GM10266 (cell line): ENCODE measurements around the gene PNKP.
"Not testable (repeated sequence)": the region's sequence is repeated elsewhere in the genome, so short reads cannot be mapped to it uniquely, and the experiment has no call there.

Experiments used
- DNase-seq: peaks from one replicate; pipeline ENCODE4 v3.0.0; 2012; ENCODE audit errors: extremely low spot score
- CTCF ChIP-seq: IDR thresholded peaks from 2 replicates; pipeline ENCODE4 v1.5.1; 2012; ENCODE audit warnings: mild to moderate bottlenecking, low read depth; ENCODE audit not compliant: control insufficient read depth, insufficient read depth; ENCODE audit errors: missing control alignments

Gene PNKP

DNA sequence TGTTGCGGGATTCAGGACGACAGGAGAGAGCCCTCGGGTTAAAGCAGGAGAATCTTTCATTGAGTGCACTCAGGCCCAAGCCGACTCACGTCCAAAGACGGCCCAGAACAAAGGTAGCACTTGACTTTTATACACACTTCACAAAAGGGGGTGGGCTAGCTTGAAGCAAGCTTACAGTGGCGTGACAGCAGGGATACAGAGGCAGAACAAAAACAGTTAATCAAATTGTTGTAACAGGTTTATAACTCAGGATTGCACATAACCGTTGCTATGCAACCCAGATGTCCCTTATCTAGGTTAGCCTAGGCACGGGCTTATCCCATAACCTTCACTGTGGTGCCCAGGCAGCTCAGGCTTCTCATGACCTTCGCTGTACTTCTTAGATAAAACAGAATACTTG lies 47.3 kb downstream of the PNKP start:
- no peak for DNase-seq
- TF ChIP-seq CTCF: no peak

DNA sequence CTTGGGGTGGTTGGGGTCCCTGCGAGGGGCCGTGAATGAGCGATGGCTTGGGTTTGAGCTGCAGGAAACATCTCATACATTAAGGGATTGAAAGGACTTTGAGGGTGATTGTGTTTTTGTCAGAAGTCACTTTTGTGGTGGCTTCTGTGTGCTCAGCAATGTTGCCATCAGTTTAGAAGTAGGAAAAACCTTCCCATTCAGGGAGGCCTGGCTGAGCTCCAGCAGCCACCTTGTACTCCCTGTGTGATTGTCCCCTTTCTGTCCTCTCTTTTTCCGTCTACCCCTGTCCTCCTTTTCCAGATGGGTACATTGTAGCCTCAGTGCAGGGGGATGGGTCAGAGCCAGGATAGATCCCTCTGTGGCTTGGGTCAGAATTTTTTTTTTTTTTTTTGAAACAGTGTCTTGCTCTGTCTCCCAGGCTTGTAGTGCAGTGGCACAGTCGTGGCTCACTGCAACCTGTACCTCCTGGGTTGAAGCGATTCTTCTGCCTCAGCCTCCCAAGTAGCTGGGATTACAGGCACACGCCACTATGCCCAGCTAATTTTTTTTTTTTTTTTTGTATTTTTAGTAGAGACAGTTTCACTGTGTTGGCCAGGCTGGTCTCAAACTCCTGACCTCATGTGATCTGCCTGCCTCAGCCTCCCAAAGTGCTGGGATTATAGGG lies 47.8 kb downstream of the PNKP start:
- not testable (repeated sequence) for DNase-seq

GRCh38 chr19:49818649-49819370 lies 48.6 kb downstream of the PNKP start:
- no peak for TF ChIP-seq CTCF
- DNase-seq: no peak

GRCh38 chr19:49817964-49818648 lies 49.3 kb downstream of the PNKP start, which contains the start of gene MED25:
Gene MED25 (plus strand): TSS chr19:49818289. CDS start chr19:49818342, 53 bp downstream.
- no peak for TF ChIP-seq CTCF

DNA sequence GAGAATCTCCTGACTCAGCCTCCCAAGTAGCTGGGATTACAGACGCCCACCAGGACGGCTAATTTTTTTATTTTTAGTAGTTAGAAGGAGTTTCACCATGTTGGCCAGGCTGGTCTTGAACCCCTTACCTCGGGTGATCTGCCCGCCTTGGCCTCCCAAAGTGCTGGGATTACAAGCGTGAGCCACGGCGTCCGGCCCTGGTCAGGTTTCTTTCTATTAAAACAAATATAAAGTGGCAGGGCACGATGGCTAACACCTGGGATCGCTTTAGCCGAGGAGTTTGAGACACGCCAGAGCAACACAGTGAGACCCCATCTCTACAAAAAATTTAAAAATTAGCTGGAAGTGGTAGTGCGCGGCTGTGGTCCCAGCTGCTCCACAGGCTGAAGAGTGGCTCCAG lies 50.8 kb downstream of the PNKP start:
- TF ChIP-seq CTCF: no peak
- no peak for DNase-seq

More at GRCh38 chr19:49817964-49818648, 49.3 kb downstream of the PNKP start, which contains the start of gene MED25:
- DNase-seq: peak; percentile 93

- TF ChIP-seq CTCF: no peak
- no peak for DNase-seq
Observed at GRCh38 chr19:49814010-49814409, 53.4 kb downstream of the PNKP start.

DNA sequence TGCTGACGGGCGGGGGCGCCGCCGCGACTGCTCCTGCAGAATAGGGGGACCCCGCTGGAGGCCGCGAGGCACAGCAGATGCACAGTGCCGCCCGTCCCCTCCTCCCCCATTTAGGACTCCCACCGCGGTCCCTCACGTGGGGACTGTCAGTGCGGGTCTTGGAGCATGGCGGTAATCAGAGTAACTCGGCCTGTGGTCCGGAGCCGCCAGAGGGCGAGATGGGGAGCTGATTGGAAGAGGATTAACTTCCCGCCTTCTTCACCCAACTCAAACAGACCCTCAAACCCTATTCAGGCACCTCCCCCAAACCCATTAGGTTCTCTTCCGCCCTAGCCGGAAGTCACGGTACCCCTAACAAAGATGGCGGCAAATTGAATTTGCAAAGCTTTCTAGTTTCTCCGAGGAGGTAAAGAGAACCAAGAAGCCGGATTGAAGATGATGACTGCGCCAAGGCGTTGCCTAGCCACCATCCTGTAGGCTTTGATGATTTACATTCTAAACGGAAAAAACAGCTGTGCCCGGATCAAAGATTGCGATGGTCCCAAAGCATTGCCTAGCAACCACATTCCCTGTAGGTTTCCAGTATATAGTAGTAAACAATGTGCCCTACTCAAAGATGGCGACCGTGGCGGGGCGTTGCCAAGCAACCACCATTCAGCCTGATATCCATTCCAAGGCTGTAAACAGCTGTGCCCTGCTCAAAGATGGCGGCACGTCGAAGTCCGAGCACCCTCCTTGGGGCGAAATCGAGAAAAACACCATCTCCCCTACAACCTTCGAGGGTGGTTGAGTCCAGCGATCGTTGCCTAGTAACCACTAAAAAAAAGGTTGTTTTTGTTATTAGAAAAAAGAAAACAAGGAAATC lies 54.1 kb downstream of the PNKP start, which contains the start of gene FUZ:
Gene FUZ, minus strand, starts transcription at position 296 of the 865 bp plus-strand sequence. Its CDS starts 186 bp downstream, at position 110.
- peak; percentile 94 for DNase-seq
- no peak for TF ChIP-seq CTCF
